Endothelial cell of umbilical vein (primary cell): ENCODE data around the gene PPP1R1A. TPM values are rescaled to one million over a fixed set of nuclear protein-coding genes. Genes with fewer than 3 reads are reported as not detected.

Experiments
- BruUV-seq: library from RNA; stranded (reverse); fragments of 400-500 nt; replicated peaks from 2 replicates; lab custom pipeline; 2021; lab: Mats Ljungman, UMichigan
- CTCF ChIA-PET: fragments of 300-600, 350-600 bp; sonication (Branson Sonifier 250); formaldehyde crosslinking; loops from one replicate; lab custom pipeline; 2021; ENCODE audit warnings: antibody characterized with exemption, inconsistent platforms; lab: Charles Lee
- POLR2A ChIA-PET: fragments of 300-600, 350-600 bp; sonication (Branson Sonifier 250); formaldehyde crosslinking; loops from one replicate; lab custom pipeline; 2021; ENCODE audit warnings: antibody characterized with exemption, inconsistent platforms; lab: Charles Lee
- DNase-seq: peaks from one replicate; pipeline ENCODE4 v3.0.0-alpha.2; 2011; ENCODE audit warnings: low read depth, low spot score
- FAIRE-seq: peaks from 2 replicates; lab custom pipeline; 2011; peaks lifted over from hg19 to GRCh38; lab: Jason Lieb, UNC
- H2AFZ ChIP-seq: 2 replicates; pipeline ENCODE4 v1.6.0; 2012; ENCODE audit warnings: low read depth, low read length, control low read depth, inconsistent platforms
- H3K27ac ChIP-seq: 2 replicates; pipeline ENCODE4 v1.5.1; 2011; ENCODE audit warnings: low read depth, mild to moderate bottlenecking, control low read depth, low read length, moderate library complexity; ENCODE audit not compliant: insufficient read depth
- H3K27me3 ChIP-seq, 2 experiments: 2 replicates each; pipeline versions ENCODE4 v1.6.0 to v1.6.1; 2011; ENCODE audit warnings: low read length in 2 of 2, mixed read lengths in 1 of 2; ENCODE audit not compliant: control insufficient read depth in 2 of 2, insufficient read depth in 2 of 2
- H3K36me3 ChIP-seq, 2 experiments: 2 replicates in 1 of 2; 3 replicates in 1 of 2; pipeline ENCODE4 v1.5.1; 2011; ENCODE audit warnings: low read length in 2 of 2, mild to moderate bottlenecking in 1 of 2, moderate library complexity in 1 of 2; ENCODE audit not compliant: control insufficient read depth in 2 of 2, insufficient read depth in 2 of 2; ENCODE audit errors: extremely low read depth in 1 of 2
- H3K4me1 ChIP-seq: 3 replicates; pipeline ENCODE4 v1.5.1; 2011; ENCODE audit warnings: mild to moderate bottlenecking, low read length; ENCODE audit not compliant: control insufficient read depth, insufficient read depth; ENCODE audit errors: extremely low read depth
- H3K4me2 ChIP-seq: 2 replicates; pipeline ENCODE4 v1.6.1; 2011; ENCODE audit warnings: low read length, control low read depth, mixed read lengths; ENCODE audit not compliant: insufficient read depth
- H3K4me3 ChIP-seq, 3 experiments: fragments of 200-600 bp in 1 of 3; sonication (generic), shearing (Covaris generic) in 1 of 3; replicated peaks in 1 of 3; 2 replicates each; pipeline ENCODE4 v1.5.1; 2011 to 2016; ENCODE audit warnings: control low read depth in 3 of 3, low read length in 3 of 3, mild to moderate bottlenecking in 2 of 3, inconsistent platforms in 1 of 3, low read depth in 1 of 3, moderate library complexity in 1 of 3; ENCODE audit not compliant: insufficient read depth in 1 of 3
- H3K79me2 ChIP-seq: 2 replicates; pipeline ENCODE4 v1.6.0; 2012; ENCODE audit warnings: low read length, inconsistent platforms; ENCODE audit not compliant: control insufficient read depth, insufficient read depth
- H3K9ac ChIP-seq: replicated peaks from 2 replicates; pipeline ENCODE3; 2011; ENCODE audit warnings: low read length, control low read depth; ENCODE audit not compliant: insufficient read depth; ENCODE audit errors: extremely low read depth
- H3K9me1 ChIP-seq: replicated peaks from 3 replicates; pipeline ENCODE4 v1.6.0; 2011; ENCODE audit warnings: mild to moderate bottlenecking, low read length; ENCODE audit not compliant: control insufficient read depth, insufficient read depth; ENCODE audit errors: extremely low read depth
- H3K9me3 ChIP-seq: replicated peaks from 2 replicates; pipeline ENCODE4 v1.5.1; 2012; ENCODE audit warnings: low read length, inconsistent platforms; ENCODE audit not compliant: control insufficient read depth, insufficient read depth
- H4K20me1 ChIP-seq: replicated peaks from 2 replicates; pipeline ENCODE3; 2011; ENCODE audit warnings: mild to moderate bottlenecking, low read length; ENCODE audit not compliant: control insufficient read depth, insufficient read depth; ENCODE audit errors: extremely low read depth
- EZH2 ChIP-seq: IDR thresholded peaks from 2 replicates; pipeline ENCODE4 v1.6.1; 2012; ENCODE audit warnings: borderline replicate concordance, low read depth, mild to moderate bottlenecking, moderate library complexity, low read length, inconsistent platforms; ENCODE audit not compliant: severe bottlenecking
- FOS ChIP-seq: IDR thresholded peaks from 2 replicates; pipeline ENCODE4 v1.6.1; 2011; ENCODE audit warnings: mild to moderate bottlenecking, low read length, moderate library complexity, borderline replicate concordance; ENCODE audit not compliant: insufficient read depth
- GATA2 ChIP-seq: IDR thresholded peaks from 2 replicates; pipeline ENCODE4 v1.7.0; 2011; ENCODE audit warnings: low read depth, mild to moderate bottlenecking, moderate library complexity, mixed read lengths, low read length; ENCODE audit not compliant: insufficient read length, insufficient read depth
- JUN ChIP-seq: IDR thresholded peaks from 2 replicates; pipeline ENCODE4 v1.6.1; 2011; ENCODE audit warnings: borderline replicate concordance, low read depth; ENCODE audit not compliant: insufficient read length, insufficient read depth
- MYC ChIP-seq: IDR thresholded peaks from one replicate; pipeline ENCODE4 v1.6.1; 2011; ENCODE audit warnings: mild to moderate bottlenecking, low read depth, low read length
- POLR2A ChIP-seq: IDR thresholded peaks from 2 replicates; pipeline ENCODE4 v1.6.1; 2012; ENCODE audit warnings: low read depth, mild to moderate bottlenecking, control low read depth, low read length
- POLR2AphosphoS5 ChIP-seq: IDR thresholded peaks from 2 replicates; pipeline ENCODE4 v1.6.1; 2012; ENCODE audit warnings: low read depth, mild to moderate bottlenecking, control low read depth, low read length, moderate library complexity; ENCODE audit not compliant: insufficient read depth
- dilution Hi-C: fragments of 300-500 bp; cut with MboI; formaldehyde crosslinking; loops from one replicate; pipeline ENCODE4 v1.15.0; 2019; ENCODE audit warnings: low sequenced_read_pairs; ENCODE audit not compliant: extremely low pct_ligation_motif_present
- intact Hi-C: fragments of 100-400 bp; cut with micrococcal nuclease; formaldehyde crosslinking; loops from one replicate; pipeline ENCODE4 v1.10.0; 2022
- polyA plus RNA-seq, 4 experiments: library from polyadenylated mRNA; depleted of rRNA in 3 of 4; stranded (reverse) in 3 of 4; unstranded in 1 of 4; fragments of >200 nt; gene quantifications; 2 replicates each; pipeline versions ENCODE4 v1.2.1 to v1.2.3, GENCODE V29; 2011 to 2012; ENCODE audit warnings: missing spikeins in 1 of 4
- total RNA-seq: library from RNA; stranded (reverse); gene quantifications from 2 replicates; pipeline ENCODE4 v1.2.3, GENCODE V29; 2021
- TF ChIP-seq, protein P1 (sequence below), 2 donors: IDR thresholded peaks; 1 replicate in 1 of 2; 2 replicates in 1 of 2; pipeline ENCODE4 v1.5.1; 2011; ENCODE audit warnings: low read length in 2 of 2, mild to moderate bottlenecking in 2 of 2, moderate library complexity in 2 of 2, control low read depth in 1 of 2, inconsistent platforms in 1 of 2, low read depth in 1 of 2; ENCODE audit not compliant: insufficient read depth in 1 of 2; ENCODE audit errors: extremely low read depth in 1 of 2
- TF ChIP-seq, protein P2 (sequence below): IDR thresholded peaks from 2 replicates; pipeline ENCODE4 v1.6.1; 2011; ENCODE audit not compliant: insufficient read depth, insufficient read length

The PPP1R1A gene
- total and polyA plus RNA-seq, 2 donors (not counting 3 experiments of a cell fraction or from before 2014, with no cell fraction given), result not detected

DNA sequence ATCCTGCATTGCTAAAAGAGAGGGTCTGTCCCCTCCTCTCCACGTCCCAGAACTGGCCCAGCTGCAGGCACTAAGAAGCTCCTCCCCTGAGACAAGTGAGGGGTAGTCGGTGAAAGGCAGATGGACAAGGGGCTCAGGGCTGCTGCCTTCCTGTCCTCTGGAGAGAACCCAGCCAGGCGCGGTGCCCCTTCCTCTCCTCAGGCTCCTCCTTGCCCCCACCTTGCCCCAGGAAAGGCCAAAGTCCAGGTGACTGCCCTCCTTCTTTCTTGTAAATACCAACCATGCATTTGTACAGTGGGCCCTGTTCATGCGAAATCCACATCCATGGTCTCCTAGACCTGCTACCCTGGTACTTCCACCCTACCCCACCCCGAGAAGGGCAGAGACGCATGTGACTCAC is 9.7 kb downstream of the PPP1R1A start:
- CTCF ChIA-PET, result interaction anchor here (1.4 to 4.4 kb wide), 3 partner anchors 13 to 179 kb away, joined by 5 to 30 read pairs (median 27); no protein-coding TSS in a partner anchor
- dilution Hi-C loops (no loop called here), intact Hi-C loops (no loop called here)
- Histone ChIP-seq H3K4me1 (no peaks in the 10 kb centered on the region), H3K4me3 (no peak overlapping the region), H3K4me2 (no peak overlapping the region), H3K36me3 (no peaks in the 10 kb centered on the region), H3K9me3 (no peaks in the 10 kb centered on the region), H4K20me1 (no peaks in the 10 kb centered on the region), H3K79me2 (no peaks in the 10 kb centered on the region), H3K27me3 (peaks cover 2 to 8% of the 10 kb centered on the region in 2 experiments), H3K9ac (no peak overlapping the region), H3K27ac (no peak overlapping the region), H2AFZ (no peak overlapping the region), H3K9me1 (no peaks in the 10 kb centered on the region)
- DNase-seq, result no peak
- POLR2A ChIA-PET, result no interaction called here
- FAIRE-seq, result no peak
- BruUV-seq, result no TSS peak
- TF ChIP-seq GATA2 (no peak), MYC (no peak), FOS (no peak), POLR2AphosphoS5 (no peak), JUN (no peak), EZH2 (no peak), POLR2A (no peak)
- TF ChIP-seq, protein P1, sequence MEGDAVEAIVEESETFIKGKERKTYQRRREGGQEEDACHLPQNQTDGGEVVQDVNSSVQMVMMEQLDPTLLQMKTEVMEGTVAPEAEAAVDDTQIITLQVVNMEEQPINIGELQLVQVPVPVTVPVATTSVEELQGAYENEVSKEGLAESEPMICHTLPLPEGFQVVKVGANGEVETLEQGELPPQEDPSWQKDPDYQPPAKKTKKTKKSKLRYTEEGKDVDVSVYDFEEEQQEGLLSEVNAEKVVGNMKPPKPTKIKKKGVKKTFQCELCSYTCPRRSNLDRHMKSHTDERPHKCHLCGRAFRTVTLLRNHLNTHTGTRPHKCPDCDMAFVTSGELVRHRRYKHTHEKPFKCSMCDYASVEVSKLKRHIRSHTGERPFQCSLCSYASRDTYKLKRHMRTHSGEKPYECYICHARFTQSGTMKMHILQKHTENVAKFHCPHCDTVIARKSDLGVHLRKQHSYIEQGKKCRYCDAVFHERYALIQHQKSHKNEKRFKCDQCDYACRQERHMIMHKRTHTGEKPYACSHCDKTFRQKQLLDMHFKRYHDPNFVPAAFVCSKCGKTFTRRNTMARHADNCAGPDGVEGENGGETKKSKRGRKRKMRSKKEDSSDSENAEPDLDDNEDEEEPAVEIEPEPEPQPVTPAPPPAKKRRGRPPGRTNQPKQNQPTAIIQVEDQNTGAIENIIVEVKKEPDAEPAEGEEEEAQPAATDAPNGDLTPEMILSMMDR (IDR thresholded peaks at IDR 0.05; ENCODE audit: extremely low read depth in 1 of 2, insufficient read depth in 1 of 2, low read depth in 1 of 2, low read length in 2 of 2), result no peak
- TF ChIP-seq, protein P2, sequence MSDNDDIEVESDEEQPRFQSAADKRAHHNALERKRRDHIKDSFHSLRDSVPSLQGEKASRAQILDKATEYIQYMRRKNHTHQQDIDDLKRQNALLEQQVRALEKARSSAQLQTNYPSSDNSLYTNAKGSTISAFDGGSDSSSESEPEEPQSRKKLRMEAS, result no peak
